ENCODE measurements around the gene ARSI.

Gene ARSI

DNA sequence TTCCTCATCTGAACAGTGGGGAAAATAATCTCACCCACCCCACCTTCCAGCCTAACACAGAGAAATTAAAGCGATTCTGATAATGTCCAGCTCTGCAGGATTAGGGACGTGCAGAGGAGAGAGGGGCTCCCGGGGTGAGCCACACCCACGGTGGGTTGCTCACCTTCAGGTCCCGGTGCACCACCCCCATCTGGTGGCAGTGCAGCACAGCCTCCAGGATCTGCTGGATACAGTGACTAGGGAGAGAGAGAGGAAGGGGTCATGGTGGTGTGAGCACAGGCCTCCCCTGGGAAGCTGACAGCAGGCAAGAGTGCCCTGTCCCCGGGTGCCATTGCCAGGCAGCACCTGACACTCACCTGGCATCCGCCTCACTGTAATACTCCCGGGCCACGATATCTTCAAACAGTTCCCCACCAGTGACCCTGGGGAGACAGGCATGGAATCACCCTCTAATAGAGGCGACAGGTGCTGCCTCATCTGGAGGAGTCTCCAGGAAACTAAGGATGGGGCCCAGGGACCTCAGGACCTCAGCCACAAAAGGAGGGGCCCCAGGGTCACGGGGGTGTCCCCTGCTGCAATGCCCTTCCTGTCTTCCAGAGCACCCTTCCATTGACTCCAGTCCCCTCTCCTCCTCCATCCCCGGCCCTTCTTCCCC lies 46.2 kb downstream of the ARSI start:
- TF ChIP-seq CTCF (IDR thresholded peaks at IDR 0.05; ENCODE audit: low read depth, low read length, missing control alignments), result no peak
- DNase-seq (ENCODE audit: low read depth), result no peak
- H3K4me3 ChIP-seq (ENCODE audit: low read depth, low read length), result no peak overlapping the region

- H3K4me3 ChIP-seq (ENCODE audit: low read depth, low read length), result no peak overlapping the region
- no peak for TF ChIP-seq CTCF (IDR thresholded peaks at IDR 0.05; ENCODE audit: low read depth, low read length, missing control alignments)
- DNase-seq (ENCODE audit: low read depth), result no peak
These were observed 46.9 kb downstream of the ARSI start for GRCh38 chr5:150255659-150256409.

DNA sequence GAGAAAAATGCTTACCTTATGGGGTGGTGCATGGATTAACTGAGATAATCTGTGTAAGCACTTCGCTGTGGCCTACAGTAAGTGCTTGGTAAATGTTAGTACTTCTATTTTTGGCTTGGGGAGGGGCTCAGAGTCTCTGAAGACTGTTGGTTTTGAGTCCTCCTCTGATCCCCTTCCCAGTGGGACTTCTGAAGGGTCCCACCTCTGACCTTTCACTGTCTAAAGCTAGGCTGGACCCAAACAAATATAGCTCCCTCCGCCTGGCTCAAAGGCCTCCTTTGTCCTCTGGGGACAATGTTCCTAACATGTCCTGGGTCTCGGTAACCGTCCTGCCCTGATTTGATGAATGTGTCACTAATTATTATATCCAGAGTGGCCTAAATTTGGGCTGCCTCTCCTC lies 47.9 kb downstream of the ARSI start:
- H3K4me3 ChIP-seq (ENCODE audit: low read depth, low read length), result no peak overlapping the region
- no peak for DNase-seq (ENCODE audit: low read depth)
- no peak for TF ChIP-seq CTCF (IDR thresholded peaks at IDR 0.05; ENCODE audit: low read depth, low read length, missing control alignments)

DNA sequence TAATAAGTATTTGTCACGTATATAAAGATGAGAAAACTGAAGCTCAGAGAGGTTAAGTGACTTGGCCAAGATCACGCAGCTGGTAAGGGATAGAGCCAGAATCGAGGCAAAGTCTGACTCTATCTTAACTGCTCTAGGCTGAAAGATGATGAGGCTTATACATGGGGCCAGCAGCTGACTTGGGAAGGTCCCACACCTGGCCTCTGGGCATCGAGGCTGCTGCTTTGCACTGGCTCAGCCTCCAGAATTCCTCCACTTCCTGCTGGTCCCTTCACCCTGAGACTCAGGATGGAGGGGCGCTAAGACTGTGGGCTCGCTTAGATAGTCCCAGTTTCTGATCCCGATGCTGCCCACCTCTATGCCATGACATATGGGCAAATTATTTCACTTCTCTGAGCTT lies 48.3 kb downstream of the ARSI start:
- DNase-seq (ENCODE audit: low read depth), result no peak
- TF ChIP-seq CTCF (IDR thresholded peaks at IDR 0.05; ENCODE audit: low read depth, low read length, missing control alignments), result no peak
- no peak overlapping the region for H3K4me3 ChIP-seq (ENCODE audit: low read depth, low read length)

DNA sequence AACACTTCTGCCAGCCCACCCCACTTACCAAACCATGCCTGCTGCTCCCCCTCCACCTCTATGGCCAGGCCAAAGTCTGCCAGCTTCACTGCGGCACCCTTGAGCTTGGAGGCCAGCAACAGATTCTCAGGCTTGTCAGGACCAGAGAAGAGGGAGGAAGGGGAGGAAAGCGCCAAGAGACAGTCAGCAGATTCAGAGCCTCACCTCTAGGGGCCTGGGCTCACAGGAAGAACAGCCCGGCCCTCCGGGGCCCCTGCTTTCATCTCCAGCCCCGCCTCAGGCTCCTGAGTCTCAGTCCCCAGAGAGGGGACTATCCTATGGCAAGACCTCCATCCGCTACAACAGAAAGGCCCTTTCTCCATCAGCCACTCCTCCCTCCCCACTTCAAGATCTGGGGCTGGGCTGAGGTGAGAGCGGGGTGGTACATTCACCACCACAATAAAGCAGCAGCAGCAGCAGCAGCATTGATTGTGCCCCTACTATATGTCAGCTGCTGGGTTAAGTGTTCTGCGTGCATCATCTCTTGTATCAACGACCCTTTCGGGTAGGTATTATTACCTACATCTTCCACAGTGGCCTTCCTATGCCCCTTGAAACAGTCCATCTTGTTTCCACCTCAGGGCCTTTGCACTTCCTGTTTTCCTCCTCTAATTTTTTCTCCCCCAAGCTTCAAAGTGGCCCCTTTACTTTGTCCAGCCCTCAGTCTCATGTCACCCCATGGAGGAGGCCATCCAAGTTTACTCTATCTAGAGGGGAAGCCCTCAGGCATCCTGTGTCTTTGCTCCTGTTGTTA lies 49.1 kb downstream of the ARSI start:
- DNase-seq (ENCODE audit: low read depth), result no peak
- no peak overlapping the region for H3K4me3 ChIP-seq (ENCODE audit: low read depth, low read length)
- peak; percentile 17 for TF ChIP-seq CTCF (IDR thresholded peaks at IDR 0.05; ENCODE audit: low read depth, low read length, missing control alignments)

DNA sequence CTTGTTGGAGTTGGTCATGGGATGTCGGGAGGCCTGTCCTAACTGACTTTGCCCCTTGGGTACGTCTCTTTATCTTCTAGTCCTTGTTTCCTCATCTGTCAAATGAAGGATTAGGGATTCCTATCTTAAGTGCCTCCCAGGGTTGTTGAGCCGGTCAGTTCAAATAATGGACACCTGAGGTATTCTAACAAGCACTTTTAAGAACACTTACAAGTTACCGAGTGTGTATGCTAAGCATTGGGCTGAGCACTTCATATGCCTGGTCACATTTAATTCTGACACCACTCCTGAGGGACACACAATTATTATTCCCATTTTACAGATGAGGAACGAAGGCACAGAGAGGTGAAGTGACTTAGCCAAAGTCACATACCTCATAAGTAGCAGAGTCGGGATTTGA lies 50.2 kb downstream of the ARSI start:
- H3K4me3 ChIP-seq (ENCODE audit: low read depth, low read length), result no peak overlapping the region
- no peak for DNase-seq (ENCODE audit: low read depth)
- TF ChIP-seq CTCF (IDR thresholded peaks at IDR 0.05; ENCODE audit: low read depth, low read length, missing control alignments), result no peak

Data from GM12864 (cell line).